Epithelial cell of proximal tubule (primary cell): ENCODE measurements around the gene MRPL28. TPM values are rescaled to one million over a fixed set of nuclear protein-coding genes. Genes with fewer than 3 reads are reported as not detected.

Source experiments
- DNase-seq: peaks from one replicate; pipeline ENCODE4 v3.0.0-alpha.2; 2011; ENCODE audit warnings: low read depth
- H3K4me3 ChIP-seq: 2 replicates; pipeline ENCODE4 v1.5.1; 2011; ENCODE audit warnings: low read depth, mild to moderate bottlenecking, low read length
- total RNA-seq: library from RNA; depleted of rRNA; stranded (reverse); fragments of >200 nt; gene quantifications from 2 replicates; pipeline ENCODE4 v1.2.3, GENCODE V29; 2015
- TF ChIP-seq, protein P1 (sequence below): conservative IDR thresholded peaks from 2 replicates; pipeline ENCODE4 v1.5.1; 2012; ENCODE audit warnings: low read depth, mild to moderate bottlenecking, low read length

The MRPL28 gene
- total RNA-seq, 1 donor from 2014 or later: 188 TPM

DNA sequence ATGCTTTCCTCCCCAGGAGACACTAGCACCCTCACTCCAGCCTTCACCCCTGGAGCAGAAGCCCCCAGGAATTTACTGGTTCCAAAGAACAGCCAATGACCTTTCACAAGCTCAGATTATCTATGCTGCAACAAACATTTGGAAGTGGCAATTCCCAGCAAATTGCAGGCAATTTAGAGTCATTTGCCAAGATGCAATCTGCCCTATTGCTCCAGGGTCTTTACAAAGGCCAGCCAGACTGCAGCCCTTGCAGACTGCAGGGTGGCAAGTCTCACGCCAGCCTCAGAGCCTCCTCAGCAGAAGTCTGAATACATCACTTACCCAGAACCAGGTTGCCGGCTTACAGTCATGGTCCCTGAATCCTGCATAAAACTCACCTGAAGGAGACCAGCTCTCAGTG, 39.6 kb downstream of the MRPL28 start:
- no peak overlapping the region for H3K4me3 ChIP-seq
- DNase-seq: no peak
- TF ChIP-seq, protein P1, sequence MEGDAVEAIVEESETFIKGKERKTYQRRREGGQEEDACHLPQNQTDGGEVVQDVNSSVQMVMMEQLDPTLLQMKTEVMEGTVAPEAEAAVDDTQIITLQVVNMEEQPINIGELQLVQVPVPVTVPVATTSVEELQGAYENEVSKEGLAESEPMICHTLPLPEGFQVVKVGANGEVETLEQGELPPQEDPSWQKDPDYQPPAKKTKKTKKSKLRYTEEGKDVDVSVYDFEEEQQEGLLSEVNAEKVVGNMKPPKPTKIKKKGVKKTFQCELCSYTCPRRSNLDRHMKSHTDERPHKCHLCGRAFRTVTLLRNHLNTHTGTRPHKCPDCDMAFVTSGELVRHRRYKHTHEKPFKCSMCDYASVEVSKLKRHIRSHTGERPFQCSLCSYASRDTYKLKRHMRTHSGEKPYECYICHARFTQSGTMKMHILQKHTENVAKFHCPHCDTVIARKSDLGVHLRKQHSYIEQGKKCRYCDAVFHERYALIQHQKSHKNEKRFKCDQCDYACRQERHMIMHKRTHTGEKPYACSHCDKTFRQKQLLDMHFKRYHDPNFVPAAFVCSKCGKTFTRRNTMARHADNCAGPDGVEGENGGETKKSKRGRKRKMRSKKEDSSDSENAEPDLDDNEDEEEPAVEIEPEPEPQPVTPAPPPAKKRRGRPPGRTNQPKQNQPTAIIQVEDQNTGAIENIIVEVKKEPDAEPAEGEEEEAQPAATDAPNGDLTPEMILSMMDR: no peak

DNA sequence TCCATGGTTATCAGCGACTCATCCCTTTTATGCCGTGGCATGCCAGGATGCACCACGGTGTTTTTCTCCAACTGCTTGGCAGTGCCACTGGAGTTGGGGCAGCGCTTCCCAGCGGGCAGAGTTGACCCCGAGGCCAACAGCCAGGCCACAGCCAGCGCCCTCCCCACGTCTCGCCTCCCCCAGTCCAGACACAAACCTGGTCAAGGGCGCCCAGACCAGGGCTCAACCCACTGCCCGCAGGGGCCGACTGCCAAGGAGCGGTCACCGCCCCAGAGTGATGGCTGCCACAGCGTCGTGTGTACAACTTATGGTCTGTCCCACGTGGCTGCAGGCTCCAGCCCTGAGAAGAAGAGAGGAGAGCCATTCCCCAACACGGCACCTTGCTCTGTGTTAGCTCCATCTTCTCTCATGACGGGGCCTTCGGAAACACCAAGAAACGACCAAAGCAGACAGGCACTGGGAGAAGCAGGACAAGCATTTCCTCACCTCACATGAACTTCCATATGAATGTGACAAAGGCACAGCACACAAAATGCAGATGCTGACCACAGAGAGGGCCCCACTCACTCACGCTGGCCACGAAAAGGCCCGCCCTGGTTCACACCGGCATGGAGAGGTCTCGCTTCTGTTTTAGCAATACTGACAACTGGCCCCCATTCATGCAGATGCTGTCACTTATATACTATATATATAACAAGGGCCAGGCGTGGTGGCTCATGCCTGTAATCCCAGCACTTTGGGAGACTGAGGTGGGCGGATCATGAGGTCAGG, 44.8 kb downstream of the MRPL28 start:
- no peak overlapping the region for H3K4me3 ChIP-seq

DNA sequence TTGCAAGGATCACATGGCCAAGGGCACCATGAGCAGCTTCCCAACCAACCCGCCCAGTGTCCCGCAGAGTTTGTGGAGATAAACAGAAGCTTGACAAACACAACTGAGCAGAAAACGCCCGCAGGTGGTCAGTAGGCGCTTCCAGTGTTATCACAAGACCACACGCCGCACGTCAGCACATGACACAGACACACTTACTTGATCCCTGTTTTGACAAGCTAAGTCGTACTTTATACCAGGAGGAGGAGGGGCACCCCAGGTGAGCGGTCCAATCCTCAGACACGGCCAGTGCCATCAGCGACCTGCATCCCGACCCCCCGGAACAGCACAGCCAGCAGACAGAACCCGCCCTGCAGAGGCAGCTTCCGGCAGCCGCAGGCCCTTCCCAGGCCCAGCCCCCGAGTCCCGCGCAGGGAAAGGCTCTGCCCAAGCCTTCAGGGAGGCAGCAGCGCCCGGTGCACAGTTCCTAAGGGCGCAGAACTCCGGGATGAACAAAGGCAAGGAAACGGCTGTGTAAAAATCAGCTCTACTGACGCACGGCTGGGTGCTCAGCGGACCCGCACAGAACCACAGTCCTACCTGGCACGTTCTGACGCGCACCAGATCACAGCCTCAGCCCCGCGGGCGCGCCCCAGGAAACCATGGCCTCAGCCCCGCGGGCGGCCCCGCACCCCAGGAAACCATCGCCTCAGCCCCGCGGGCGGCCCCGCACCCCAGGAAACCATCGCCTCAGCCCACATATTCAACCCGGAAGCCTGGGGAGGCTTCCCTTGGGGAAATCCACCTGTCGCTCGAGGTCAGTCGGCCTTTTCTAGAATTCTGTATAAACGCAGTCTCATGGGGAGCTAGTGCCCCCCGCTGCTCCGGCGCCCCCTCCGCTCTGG, 45.6 kb downstream of the MRPL28 start:
- TF ChIP-seq, protein P1: no peak
- DNase-seq: no peak
- H3K4me3 ChIP-seq: no peak overlapping the region

More for the DNA sequence above, 44.8 kb downstream of the MRPL28 start:
- no peak for DNase-seq
- TF ChIP-seq, protein P1: no peak

DNA sequence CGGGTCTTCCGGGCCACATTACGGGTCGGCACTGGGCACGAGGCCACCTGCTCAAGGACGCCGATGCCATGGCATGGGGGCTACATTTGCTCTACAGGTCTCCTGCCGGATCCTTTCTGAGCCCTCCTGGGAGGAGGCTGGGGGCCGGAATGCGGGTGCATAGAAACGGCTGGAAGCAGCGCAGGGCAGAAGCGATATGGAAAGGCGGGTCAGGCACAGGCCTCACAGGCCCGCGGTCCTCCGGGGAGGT, 46.2 kb downstream of the MRPL28 start:
- H3K4me3 ChIP-seq: no peak overlapping the region
- no peak for DNase-seq
- TF ChIP-seq, protein P1: no peak

DNA sequence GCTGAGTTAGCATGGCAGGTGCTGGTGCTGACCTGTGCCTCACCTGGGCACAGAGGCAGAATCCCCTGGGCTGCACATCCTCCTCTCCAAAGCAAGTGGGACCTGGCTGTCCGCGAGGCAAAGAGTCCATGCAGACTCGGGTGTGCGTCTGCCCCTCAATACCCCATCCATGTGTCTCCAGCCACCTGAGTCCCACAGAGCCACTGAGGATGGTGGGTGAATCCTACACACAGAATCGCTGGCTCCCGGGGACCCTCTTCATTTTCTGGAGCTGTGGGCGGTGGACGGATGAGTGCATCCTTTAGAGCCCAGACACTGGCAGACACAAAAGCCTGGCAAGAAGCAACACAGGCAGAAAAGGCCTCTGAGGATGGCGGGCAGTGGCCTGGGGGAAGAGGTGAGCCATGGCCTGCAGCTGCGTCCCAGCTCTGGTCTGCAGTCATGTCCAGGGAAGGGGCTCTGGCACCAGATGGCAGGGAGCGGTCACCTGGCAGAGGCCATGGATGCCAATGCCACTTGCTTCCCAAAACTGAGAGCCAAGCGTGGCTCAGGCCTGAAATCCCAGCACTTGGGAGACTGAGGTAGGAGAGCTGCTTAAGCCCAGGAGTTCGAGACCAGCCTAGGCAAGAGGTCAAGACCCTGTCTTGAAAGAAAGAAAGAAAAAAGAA, 47.7 kb downstream of the MRPL28 start:
- TF ChIP-seq, protein P1: no peak
- no peak for DNase-seq
- no peak overlapping the region for H3K4me3 ChIP-seq

DNA sequence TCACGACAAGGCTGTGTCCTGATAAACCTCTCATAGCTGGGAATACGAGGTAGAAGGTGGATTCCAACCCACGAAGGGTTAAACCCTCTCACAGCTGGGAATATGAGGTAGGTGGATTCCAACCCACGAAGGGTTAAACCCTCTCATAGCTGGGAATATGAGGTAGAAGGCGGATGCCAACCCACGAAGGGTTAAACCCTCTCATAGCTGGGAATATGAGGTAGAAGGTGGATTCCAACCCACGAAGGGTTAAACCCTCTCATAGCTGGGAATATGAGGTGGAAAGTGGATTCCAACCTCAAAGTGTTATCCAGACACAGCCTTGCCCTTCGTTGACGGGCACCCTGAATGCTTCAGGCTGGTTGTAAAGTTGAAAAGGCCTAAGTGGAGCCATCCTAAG, 48.8 kb downstream of the MRPL28 start:
- DNase-seq: no peak
- TF ChIP-seq, protein P1: no peak
- H3K4me3 ChIP-seq: no peak overlapping the region
